A549 (cell line): ENCODE measurements around the gene PPTC7.

Source experiments
- CEBPB ChIP-seq, 2 experiments: fragments of >200 bp in 1 of 2; sonication (Bioruptor Twin) in 1 of 2; formaldehyde crosslinking in 1 of 2; IDR thresholded peaks; 2 replicates each; pipeline ENCODE4 v1.6.1; 2012 to 2016
- CTCF ChIP-seq: fragments of >200 bp; sonication (Bioruptor Twin); formaldehyde crosslinking; IDR thresholded peaks from 3 replicates; pipeline ENCODE4 v1.5.1; 2016
- EP300 ChIP-seq, 2 experiments: fragments of >200 bp; sonication (Bioruptor Twin); formaldehyde crosslinking; IDR thresholded peaks; 2 replicates in 1 of 2; 3 replicates in 1 of 2; pipeline ENCODE4 v1.6.1; 2016 to 2017
- HES2 ChIP-seq: fragments of >200 bp; sonication (Bioruptor Twin); formaldehyde crosslinking; IDR thresholded peaks from 2 replicates; pipeline ENCODE4 v1.6.1; 2016
- JUNB ChIP-seq: fragments of >200 bp; sonication (Bioruptor Twin); formaldehyde crosslinking; IDR thresholded peaks from 2 replicates; pipeline ENCODE4 v1.6.1; 2016
- MAX ChIP-seq: IDR thresholded peaks from 2 replicates; pipeline ENCODE4 v1.6.1; 2012
- MAZ ChIP-seq: fragments of 150-350 bp; IDR thresholded peaks from 2 replicates; pipeline ENCODE4 v1.6.1; 2014; ENCODE audit warnings: antibody characterized with exemption, low read depth, low read length, borderline replicate concordance
- MYC ChIP-seq: IDR thresholded peaks from 2 replicates; pipeline ENCODE4 v1.6.1; 2012; ENCODE audit warnings: mild to moderate bottlenecking, inconsistent platforms, low read length, improper control_type of control experiment, borderline replicate concordance
- PBX3 ChIP-seq: IDR thresholded peaks from 2 replicates; pipeline ENCODE4 v1.6.1; 2012
- PHF8 ChIP-seq: fragments of 200-600 bp; sonication (generic); IDR thresholded peaks from 2 replicates; pipeline ENCODE4 v1.6.1; 2016; ENCODE audit warnings: low read depth, mild to moderate bottlenecking, antibody characterized with exemption, moderate library complexity, borderline replicate concordance
- POLR2A ChIP-seq: IDR thresholded peaks from 2 replicates; pipeline ENCODE4 v1.6.1; 2012; ENCODE audit warnings: mild to moderate bottlenecking, low read length
- REST ChIP-seq: fragments of 200-600 bp; sonication (generic); IDR thresholded peaks from 2 replicates; pipeline ENCODE4 v1.6.1; 2016; ENCODE audit warnings: antibody characterized with exemption, mild to moderate bottlenecking, moderate library complexity
- RNF2 ChIP-seq: fragments of 200-600 bp; sonication (generic); IDR thresholded peaks from 2 replicates; pipeline ENCODE4 v1.6.1; 2016; ENCODE audit warnings: low read depth, mild to moderate bottlenecking, antibody characterized with exemption, moderate library complexity, borderline replicate concordance

GRCh38 chr12:110508071-110508586 lies 75.0 kb downstream of the PPTC7 start:
- TF ChIP-seq REST (no peak), POLR2A (no peak), PHF8 (no peak), CTCF (no peak), MAZ (no peak), EP300 (IDR thresholded peaks at IDR 0.05) (no peak), JUNB (no peak), PBX3 (no peak), HES2 (no peak), RNF2 (no peak), MAX (no peak), CEBPB (IDR thresholded peaks at IDR 0.05) (no peak), MYC (no peak)
